ENCODE data around the gene CDH11.

The CDH11 gene

GRCh38 chr16:64907844-64908243 is 214.0 kb downstream of the CDH11 start:
- DNase-seq (ENCODE audit: low read depth), result no peak

- DNase-seq (ENCODE audit: low read depth), result no peak
Measured at GRCh38 chr16:64903770-64904169, 218.1 kb downstream of the CDH11 start.

GRCh38 chr16:64900517-64900916 is 221.3 kb downstream of the CDH11 start:
- no peak for DNase-seq (ENCODE audit: low read depth)

GRCh38 chr16:64900019-64900418 is 221.8 kb downstream of the CDH11 start:
- DNase-seq (ENCODE audit: low read depth), result no peak

GRCh38 chr16:64898159-64898558 is 223.7 kb downstream of the CDH11 start:
- DNase-seq (ENCODE audit: low read depth), result no peak

Data from stimulated activated CD8-positive, alpha-beta memory T cell treated with anti-CD3 and anti-CD28 coated beads, Interleukin-12 subunit alpha, Interleukin-12 subunit beta, amount 100 ng/mL, for 1 hour (primary cell).